C4-2B (cell line): ENCODE results near the gene ADI1.
"Not testable (repeated sequence)": the region's sequence is repeated elsewhere in the genome, so short reads cannot be mapped to it uniquely, and the experiment has no call there.

Source experiments
- H3K27ac ChIP-seq: fragments of 450-650 bp; 2 replicates; pipeline ENCODE4 v1.5.1; 2017
- CTCF ChIP-seq: fragments of 450-650 bp; conservative IDR thresholded peaks from 2 replicates; pipeline ENCODE4 v1.5.1; 2017; ENCODE audit warnings: mild to moderate bottlenecking
- ZFX ChIP-seq: fragments of 450-650 bp; IDR thresholded peaks from 2 replicates; pipeline ENCODE4 v1.6.1; 2017

The ADI1 gene

DNA sequence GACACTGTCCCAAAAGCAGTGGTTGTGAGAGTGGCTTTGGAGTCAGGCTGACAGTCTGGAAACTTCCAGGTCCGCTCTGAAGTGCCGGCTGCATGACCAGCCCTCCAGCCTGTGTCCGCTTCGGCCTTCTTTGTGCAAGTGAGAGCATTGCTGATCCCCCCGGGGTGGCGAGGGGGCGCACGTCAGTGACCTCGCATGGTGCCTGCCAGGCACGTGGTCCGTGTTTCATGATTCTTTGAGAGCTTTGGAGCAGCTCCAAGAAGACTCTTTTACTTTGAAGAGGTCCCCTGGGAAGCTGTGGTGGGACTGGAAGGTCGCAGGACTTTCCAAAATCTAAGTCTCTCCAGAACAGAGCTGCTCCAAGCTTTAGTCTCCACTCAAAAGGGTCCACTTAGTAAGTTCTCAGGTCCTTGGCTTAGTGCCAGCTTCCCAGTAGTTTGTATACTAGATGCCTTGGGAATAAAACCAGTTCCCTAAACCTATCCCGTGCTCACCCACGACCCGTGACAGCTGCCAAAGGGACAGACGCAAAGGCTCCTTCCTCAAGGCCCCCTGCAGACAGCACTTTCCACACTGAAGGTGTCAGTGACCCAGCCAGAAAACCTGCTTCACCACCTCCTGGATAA lies 68.8 kb downstream of the ADI1 start:
- no peak overlapping the region for H3K27ac ChIP-seq
- no peak for TF ChIP-seq CTCF
- TF ChIP-seq ZFX, result no peak

DNA sequence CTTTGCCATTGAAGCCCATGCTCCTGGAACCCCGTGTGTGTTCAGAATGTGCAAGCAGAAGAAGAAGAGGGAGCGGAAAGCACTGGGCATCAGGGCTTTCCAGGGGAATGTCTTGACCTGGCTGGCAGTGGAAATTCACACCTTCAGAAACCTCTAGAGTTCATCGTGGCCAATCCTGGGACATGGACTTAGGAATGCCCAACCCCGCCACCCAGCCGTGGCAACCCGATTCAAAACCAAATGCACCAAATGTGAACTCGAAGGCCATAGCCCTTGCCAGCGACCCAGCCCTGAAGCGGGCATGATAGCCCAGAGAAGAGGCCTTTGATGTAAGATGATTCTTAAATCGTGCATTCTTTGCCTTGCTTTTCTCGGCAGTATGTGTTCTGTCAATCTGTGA lies 69.4 kb downstream of the ADI1 start:
- no peak for TF ChIP-seq CTCF
- no peak for TF ChIP-seq ZFX

DNA sequence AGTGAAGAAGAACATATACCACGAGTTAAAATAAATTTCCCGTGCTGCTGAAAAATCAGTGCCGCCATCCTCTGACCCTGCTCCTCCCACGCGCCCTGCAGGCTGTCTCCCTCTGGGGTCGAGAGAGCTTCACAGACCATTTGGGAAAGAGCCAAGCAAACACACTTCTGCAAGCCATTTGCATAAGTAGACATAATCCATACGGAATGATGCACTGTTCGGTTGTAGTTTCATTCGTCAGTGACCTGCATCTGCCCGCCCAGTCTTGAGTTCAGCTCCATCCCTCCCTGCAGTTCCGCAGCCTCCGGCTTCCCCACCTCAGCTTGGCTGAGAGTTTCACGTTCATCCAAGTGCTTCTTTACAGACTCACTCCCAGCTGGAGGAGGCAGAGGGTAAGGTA lies 70.2 kb downstream of the ADI1 start:
- H3K27ac ChIP-seq, result no peak overlapping the region
- TF ChIP-seq ZFX, result no peak
- no peak for TF ChIP-seq CTCF

More for the DNA sequence above, 69.4 kb downstream of the ADI1 start:
- H3K27ac ChIP-seq, result no peak overlapping the region

DNA sequence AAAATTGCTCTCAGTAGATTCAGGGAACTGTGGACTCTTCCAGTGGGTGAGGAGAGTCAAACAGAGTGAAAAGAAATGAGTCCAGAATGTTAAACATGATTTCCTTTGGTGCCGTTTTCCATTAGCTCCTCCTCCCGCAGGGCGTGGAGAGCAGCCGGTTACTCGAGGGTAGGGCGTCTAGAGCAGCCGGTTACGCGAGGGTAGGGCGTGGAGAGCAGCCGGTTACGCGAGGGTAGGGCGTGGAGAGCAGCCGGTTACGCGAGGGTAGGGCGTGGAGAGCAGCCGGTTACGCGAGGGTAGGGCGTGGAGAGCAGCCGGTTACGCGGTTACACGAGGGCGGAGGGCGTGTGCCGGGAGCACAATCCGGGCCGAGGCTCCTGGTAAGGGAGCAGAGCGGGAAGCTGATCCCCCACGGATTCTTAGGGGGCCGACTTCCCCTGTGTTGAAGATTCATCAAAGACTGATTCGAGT lies 70.9 kb downstream of the ADI1 start:
- H3K27ac ChIP-seq, result not testable (repeated sequence)

GRCh38 chr2:3447789-3448317 lies 71.5 kb downstream of the ADI1 start:
- TF ChIP-seq ZFX (no peak), CTCF (no peak)
- no peak overlapping the region for H3K27ac ChIP-seq
